GM12878 (cell line): Measurements from ENCODE around the gene KRT4.

Source experiments
- CTCF ChIP-seq, 3 experiments: IDR thresholded peaks in 2 of 3; conservative IDR thresholded peaks in 1 of 3; 2 replicates each; pipeline ENCODE4 v1.5.1; 2011; ENCODE audit warnings: low read depth in 3 of 3, low read length in 3 of 3, mild to moderate bottlenecking in 3 of 3, control low read depth in 2 of 3, moderate library complexity in 2 of 3, inconsistent platforms in 1 of 3, mixed read lengths in 1 of 3; ENCODE audit not compliant: control insufficient read depth in 2 of 3, insufficient read depth in 1 of 3; ENCODE audit errors: extremely low read depth in 1 of 3
- EZH2 ChIP-seq: IDR thresholded peaks from 2 replicates; pipeline ENCODE4 v1.6.1; 2012; ENCODE audit warnings: low read depth, mild to moderate bottlenecking, control low read depth, inconsistent platforms, low read length, borderline replicate concordance; ENCODE audit not compliant: control insufficient read depth
- HDAC6 ChIP-seq: fragments of 200-600 bp; sonication (generic); IDR thresholded peaks from one replicate; pipeline ENCODE4 v1.8.0; 2017; ENCODE audit warnings: antibody characterized with exemption; ENCODE audit not compliant: unreplicated experiment
- MTA3 ChIP-seq: IDR thresholded peaks from 2 replicates; pipeline ENCODE4 v1.6.1; 2012; ENCODE audit warnings: low read length, inconsistent platforms, borderline replicate concordance
- POLR2A ChIP-seq: IDR thresholded peaks from 2 replicates; pipeline ENCODE4 v1.6.1; 2011; ENCODE audit warnings: low read depth, mild to moderate bottlenecking, low read length
- RCOR1 ChIP-seq: conservative IDR thresholded peaks from 2 replicates; pipeline ENCODE4 v1.6.1; 2012; ENCODE audit warnings: low read depth, low read length, improper control_type of control experiment

- TF ChIP-seq RCOR1 (no peak), POLR2A (no peak), EZH2 (no peak), MTA3 (no peak), HDAC6 (no peak), CTCF (IDR thresholded peaks at IDR 0.05 in 2 of 3, conservative IDR thresholded peaks at IDR 0.05 in 1 of 3; ENCODE audit: control insufficient read depth in 2 of 3, extremely low read depth in 1 of 3, insufficient read depth in 1 of 3, low read depth in 3 of 3, low read length in 3 of 3) (no peak)
Measured at GRCh38 chr12:52844386-52844785, 30.5 kb upstream of the KRT4 start.
